Body of pancreas (tissue), 4 donors: ENCODE results near the gene ILF3. TPM values are rescaled to one million over a fixed set of nuclear protein-coding genes. Genes with fewer than 3 reads are reported as not detected.

Experiments
- ATAC-seq: fragments of 150-250 bp; one replicate; pipeline ENCODE4 v1.9.1; 2016
- DNase-seq, 4 donors: peaks; one replicate each; pipeline ENCODE4 v3.0.0-alpha.2; 2019
- H3K27ac ChIP-seq, 4 donors: fragments of 200-600 bp; sonication (generic); 1 replicate in 3 of 4; 2 replicates in 1 of 4; pipeline versions ENCODE4 v1.5.1 to v1.6.1; 2016 to 2019; ENCODE audit warnings: mild to moderate bottlenecking in 1 of 4, mixed read lengths in 1 of 4, moderate library complexity in 1 of 4
- H3K27me3 ChIP-seq, 2 donors: fragments of 200-600 bp; sonication (generic); one replicate each; pipeline ENCODE4 v1.6.0; 2016; ENCODE audit warnings: mild to moderate bottlenecking in 1 of 2
- H3K36me3 ChIP-seq, 2 donors: fragments of 200-600 bp; sonication (generic); replicated peaks in 1 of 2; 2 replicates each; pipeline ENCODE4 v1.5.1; 2016; ENCODE audit warnings: low read depth in 2 of 2; ENCODE audit not compliant: insufficient read depth in 1 of 2
- H3K4me1 ChIP-seq: fragments of 200-600 bp; sonication (generic); one replicate; pipeline ENCODE4 v1.6.0; 2016
- H3K4me3 ChIP-seq, 2 donors: fragments of 200-600 bp; sonication (generic); 1 replicate in 1 of 2; 2 replicates in 1 of 2; pipeline ENCODE4 v1.5.1; 2016 to 2019
- H3K9me3 ChIP-seq, 3 donors: fragments of 200-600 bp; sonication (generic); 1 replicate in 2 of 3; 2 replicates in 1 of 3; pipeline ENCODE4 v1.5.1; 2016
- CTCF ChIP-seq, 7 experiments: fragments of 450-650 bp in 4 of 7; fragments of 200-600 bp in 3 of 7; sonication (generic) in 3 of 7; IDR thresholded peaks; one replicate each; pipeline ENCODE4 v1.5.1; 2016 to 2019; ENCODE audit warnings: antibody characterized with exemption in 7 of 7
- POLR2A ChIP-seq, 3 donors: fragments of 450-650 bp; IDR thresholded peaks; one replicate each; pipeline ENCODE4 v1.6.1; 2016; ENCODE audit warnings: antibody characterized with exemption in 3 of 3, mild to moderate bottlenecking in 2 of 3
- WGBS, 2 donors: methylation state at CpG; one replicate each; pipeline ENCODE4 v1.1.5; 2017; 5-methylcytosine and 5-hydroxymethylcytosine counted together
- intact Hi-C: fragments of 100-400 bp; cut with DNase I; formaldehyde crosslinking; loops from one replicate; pipeline ENCODE4 v1.15.1; 2023
- microRNA counts, 2 donors: library from miRNA; unstranded; fragments of <30 nt; microRNA quantifications; one replicate each; lab custom pipeline; 2017
- microRNA-seq, 2 donors: library from miRNA; unstranded; fragments of <30 nt; microRNA quantifications; one replicate each; pipeline ENCODE4, GENCODE V29; 2016; ENCODE audit warnings: borderline number of aligned reads in 2 of 2, borderline replicate concordance in 2 of 2
- small RNA-seq: library from RNA; depleted of rRNA; stranded (forward); fragments of <200 nt; gene quantifications from one replicate; pipeline ENCODE3, GENCODE V24; 2016
- total RNA-seq, 2 donors: library from RNA; depleted of rRNA; stranded (reverse); fragments of >200 nt; gene quantifications; one replicate each; pipeline ENCODE4 v1.1.0, GENCODE V29; 2016

The ILF3 gene
- total RNA-seq, 2 donors from 2014 or later = 90.3 to 150 TPM

- Histone ChIP-seq H3K27ac (peak overlapping the region in 1 of 4 donors; percentile 21), H3K4me3 (no peak overlapping the region), H3K9me3 (no peaks in the 10 kb centered on the region), H3K27me3 (no peaks in the 10 kb centered on the region), H3K36me3 (no peaks in the 10 kb centered on the region), H3K4me1 (peaks cover 67% of the 10 kb centered on the region)
- ATAC-seq = no peak
- DNase-seq = no peak
- intact Hi-C loops = no loop called here
- TF ChIP-seq CTCF (IDR thresholded peaks at IDR 0.05) = no peak
- TF ChIP-seq POLR2A (IDR thresholded peaks at IDR 0.05) = no peak
- 56 to 81% methylated on average over 4 to 9 of the region's 9 CpGs for WGBS, 2 donors
Observed at GRCh38 chr19:10736916-10737551, 82.9 kb downstream of the ILF3 start.

GRCh38 chr19:10737722-10738121 lies 83.6 kb downstream of the ILF3 start:
- H3K4me1 ChIP-seq = peaks cover 74% of the 10 kb centered on the region
- no peak for DNase-seq
- H3K9me3 ChIP-seq = no peaks in the 10 kb centered on the region
- no peaks in the 10 kb centered on the region for H3K27me3 ChIP-seq
- WGBS, 2 donors = 83 to 88% methylated on average over 4 to 7 of the region's 9 CpGs
- intact Hi-C loops = no loop called here
- TF ChIP-seq POLR2A (IDR thresholded peaks at IDR 0.05) (no peak), CTCF (IDR thresholded peaks at IDR 0.05) (no peak)
- no peaks in the 10 kb centered on the region for H3K36me3 ChIP-seq
- H3K27ac ChIP-seq = peak overlapping the region in 1 of 4 donors; percentile 16
- ATAC-seq = no peak
- H3K4me3 ChIP-seq = no peak overlapping the region

- intact Hi-C loops = no loop called here
- WGBS, 2 donors = 29 to 35% methylated on average over 3 of the region's 3 CpGs
- peaks cover 93% of the 10 kb centered on the region for H3K4me1 ChIP-seq
Observed at GRCh38 chr19:10740798-10741197, 86.7 kb downstream of the ILF3 start.

More at GRCh38 chr19:10740798-10741197, 86.7 kb downstream of the ILF3 start:
- Histone ChIP-seq H3K27ac (peak overlapping the region in 3 of 4 donors; percentile 54 to 72 (median 58)), H3K36me3 (no peaks in the 10 kb centered on the region), H3K27me3 (no peaks in the 10 kb centered on the region), H3K9me3 (no peaks in the 10 kb centered on the region), H3K4me3 (no peak overlapping the region)
- peak; percentile 81 for ATAC-seq
- peak in 1 of 4 donors; percentile 50 for DNase-seq
- TF ChIP-seq CTCF (IDR thresholded peaks at IDR 0.05) (no peak), POLR2A (IDR thresholded peaks at IDR 0.05) (no peak)

MicroRNAs within 50 kb of the gene (microRNA counts, 767-probe panel; counts per million panel counts)
- 0 to 736 counts per million in 2 donors for microRNA hsa-miR-638 (lab: Ali Mortazavi, UCI)

Small RNAs within 50 kb of the gene (microRNA-seq; reads per million reads assigned to microRNA genes)
- gene MIR638 = 0 reads per million in 2 donors

Small RNAs within 50 kb of the gene (small RNA-seq; reads per million reads assigned to genes)
- not detected for gene MIR638

Other genes with a start within 250 kb of the ILF3 start
- gene PDE4A, start 233.8 kb upstream of the ILF3 start, total RNA-seq = 10 to 100 TPM in 1 of 2 donors, 1 to 10 TPM in 1; 8.8 to 17.1 TPM
- 10 to 100 TPM; 30.9 to 37.6 TPM for gene KEAP1, start 151.0 kb upstream of the ILF3 start, total RNA-seq
- gene S1PR5, start 136.9 kb upstream of the ILF3 start, total RNA-seq = 1 to 10 TPM; 1.0 to 1.6 TPM
- gene ATG4D, start 110.4 kb upstream of the ILF3 start, total RNA-seq = 10 to 100 TPM; 20.4 to 23.3 TPM
- 10 to 100 TPM; 24.1 to 28.8 TPM for gene KRI1, start 88.3 kb upstream of the ILF3 start, total RNA-seq
- gene CDKN2D, start 85.4 kb upstream of the ILF3 start, total RNA-seq = 1 to 10 TPM; 2.6 to 4.9 TPM
- 10 to 100 TPM; 25.7 to 30.6 TPM for gene AP1M2, start 67.0 kb upstream of the ILF3 start, total RNA-seq
- gene SLC44A2, start 28.8 kb upstream of the ILF3 start, total RNA-seq = 10 to 100 TPM; 47.5 to 56.4 TPM
- 10 to 100 TPM; 71.6 to 89.7 TPM for gene QTRT1, start 47.1 kb downstream of the ILF3 start, total RNA-seq
- 100 to 1,000 TPM in 1 of 2 donors, 10 to 100 TPM in 1; 98.6 to 158 TPM for gene DNM2, start 63.7 kb downstream of the ILF3 start, total RNA-seq
- gene TMED1, start 181.9 kb downstream of the ILF3 start, total RNA-seq = 10 to 100 TPM; 14.5 to 34.6 TPM
- under 1 TPM in 1 of 2 donors, not detected in 1; 0.52 TPM for gene C19orf38, start 194.1 kb downstream of the ILF3 start, total RNA-seq
- 10 to 100 TPM in 1 of 2 donors, 1 to 10 TPM in 1; 6.3 to 11.7 TPM for gene CARM1, start 217.2 kb downstream of the ILF3 start, total RNA-seq